AG09319 (cell line): ENCODE results near the gene ORM1.
A peak's percentile ranks its signal among the peaks of the same experiment; 100 is the strongest.

ENCODE experiments used
- DNase-seq: peaks from one replicate; pipeline ENCODE4 v3.0.0-alpha.2; 2010; ENCODE audit warnings: low read depth; ENCODE audit errors: extremely low read depth
- CTCF ChIP-seq: IDR thresholded peaks from 2 replicates; pipeline ENCODE4 v1.5.1; 2011; ENCODE audit warnings: low read depth, mild to moderate bottlenecking, inconsistent platforms, low read length, moderate library complexity

ORM1 gene

GRCh38 chr9:114364134-114365041, 41.5 kb downstream of the ORM1 start:
- peak; percentile 55 for DNase-seq
- TF ChIP-seq CTCF = no peak

- no peak for DNase-seq
- no peak for TF ChIP-seq CTCF
These were observed 42.3 kb downstream of the ORM1 start for GRCh38 chr9:114365194-114365593.

GRCh38 chr9:114366334-114367128, 43.6 kb downstream of the ORM1 start:
- no peak for TF ChIP-seq CTCF
- DNase-seq = peak; percentile 69

GRCh38 chr9:114367366-114367765, 44.5 kb downstream of the ORM1 start:
- DNase-seq = no peak
- TF ChIP-seq CTCF = no peak

GRCh38 chr9:114367772-114368569, 45.1 kb downstream of the ORM1 start:
- DNase-seq = no peak
- no peak for TF ChIP-seq CTCF

- TF ChIP-seq CTCF = no peak
These were observed 46.6 kb downstream of the ORM1 start for GRCh38 chr9:114369216-114370130.

More at GRCh38 chr9:114369216-114370130, 46.6 kb downstream of the ORM1 start:
- no peak for DNase-seq
